ENCODE results near the gene MRPL17.

DNA sequence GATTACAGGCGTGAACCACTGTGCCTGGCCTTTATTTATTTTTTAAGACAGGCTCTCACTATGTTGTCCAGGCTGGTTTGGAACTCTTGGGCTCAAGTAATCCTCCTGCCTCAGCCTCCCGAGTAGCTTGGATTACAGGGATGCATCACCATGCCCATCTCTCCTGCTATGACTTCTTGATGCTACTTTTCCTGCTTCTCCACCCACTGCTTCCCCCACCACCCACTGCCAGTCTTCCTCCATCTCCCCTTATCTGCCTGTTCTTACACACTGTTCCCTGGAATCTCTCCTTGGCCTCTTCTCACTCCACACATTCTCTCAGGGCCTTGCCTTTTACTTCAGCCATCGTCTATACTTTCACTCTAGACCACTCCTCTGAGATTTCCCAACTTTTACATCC is 46.7 kb downstream of the MRPL17 start:
- TF ChIP-seq POLR2A (IDR thresholded peaks at IDR 0.05; ENCODE audit: low read length) (no peak), GATA1 (IDR thresholded peaks at IDR 0.05; ENCODE audit: low read depth, low read length) (no peak)
